ENCODE measurements around the gene POU6F2.

The POU6F2 gene

GRCh38 chr7:39248041-39248691, 270.5 kb downstream of the POU6F2 start:
- no peak for DNase-seq (ENCODE audit: low read depth in 4 of 4, low spot score in 1 of 4)

GRCh38 chr7:39248692-39249090, 271.0 kb downstream of the POU6F2 start:
- no peak for DNase-seq (ENCODE audit: low read depth in 4 of 4, low spot score in 1 of 4)

GRCh38 chr7:39249635-39250152, 272.0 kb downstream of the POU6F2 start:
- no peak for DNase-seq (ENCODE audit: low read depth in 4 of 4, low spot score in 1 of 4)

GRCh38 chr7:39252916-39253315, 275.2 kb downstream of the POU6F2 start:
- no peak for DNase-seq (ENCODE audit: low read depth in 4 of 4, low spot score in 1 of 4)

GRCh38 chr7:39259391-39260003, 281.8 kb downstream of the POU6F2 start:
- DNase-seq (ENCODE audit: low read depth in 4 of 4, low spot score in 1 of 4), result no peak

- no peak for DNase-seq (ENCODE audit: low read depth in 4 of 4, low spot score in 1 of 4)
These were observed 282.7 kb downstream of the POU6F2 start for GRCh38 chr7:39260279-39260844.

- no peak for DNase-seq (ENCODE audit: low read depth in 4 of 4, low spot score in 1 of 4)
These were observed 284.1 kb downstream of the POU6F2 start for GRCh38 chr7:39261771-39262170.

GRCh38 chr7:39265641-39266591, 288.2 kb downstream of the POU6F2 start:
- DNase-seq (ENCODE audit: low read depth in 4 of 4, low spot score in 1 of 4), result no peak

- DNase-seq (ENCODE audit: low read depth in 4 of 4, low spot score in 1 of 4), result no peak
These were observed 291.3 kb downstream of the POU6F2 start for GRCh38 chr7:39269034-39269433.

- no peak for DNase-seq (ENCODE audit: low read depth in 4 of 4, low spot score in 1 of 4)
These were observed 292.3 kb downstream of the POU6F2 start for GRCh38 chr7:39270018-39270417.

GRCh38 chr7:39271402-39271801, 293.7 kb downstream of the POU6F2 start:
- no peak for DNase-seq (ENCODE audit: low read depth in 4 of 4, low spot score in 1 of 4)

GRCh38 chr7:39272111-39272510, 294.4 kb downstream of the POU6F2 start:
- no peak for DNase-seq (ENCODE audit: low read depth in 4 of 4, low spot score in 1 of 4)

GRCh38 chr7:39272691-39273090, 295.0 kb downstream of the POU6F2 start:
- no peak for DNase-seq (ENCODE audit: low read depth in 4 of 4, low spot score in 1 of 4)

GRCh38 chr7:39280337-39280736, 302.6 kb downstream of the POU6F2 start:
- DNase-seq (ENCODE audit: low read depth in 4 of 4, low spot score in 1 of 4), result no peak

- no peak for DNase-seq (ENCODE audit: low read depth in 4 of 4, low spot score in 1 of 4)
These were observed 307.5 kb downstream of the POU6F2 start for GRCh38 chr7:39285256-39285655.

- no peak for DNase-seq (ENCODE audit: low read depth in 4 of 4, low spot score in 1 of 4)
These were observed 310.6 kb downstream of the POU6F2 start for GRCh38 chr7:39288303-39288702.

- DNase-seq (ENCODE audit: low read depth in 4 of 4, low spot score in 1 of 4), result no peak
These were observed 314.1 kb downstream of the POU6F2 start for GRCh38 chr7:39291628-39292410.

GRCh38 chr7:39293056-39293823, 315.5 kb downstream of the POU6F2 start:
- DNase-seq (ENCODE audit: low read depth in 4 of 4, low spot score in 1 of 4), result no peak

GRCh38 chr7:39294022-39294421, 316.3 kb downstream of the POU6F2 start:
- no peak for DNase-seq (ENCODE audit: low read depth in 4 of 4, low spot score in 1 of 4)

GRCh38 chr7:39295796-39296195, 318.1 kb downstream of the POU6F2 start:
- DNase-seq (ENCODE audit: low read depth in 4 of 4, low spot score in 1 of 4), result no peak

Data from stimulated activated CD4-positive, alpha-beta T cell treated with anti-CD3 and anti-CD28 coated beads, Interleukin-1b, Interleukin-23, amount 100 ng/mL, for 24 hours (primary cell).